Measurements from ENCODE around the gene ZSWIM7.

The ZSWIM7 gene

GRCh38 chr17:15928286-15928785 is 71.2 kb downstream of the ZSWIM7 start:
- DNase-seq = peak; percentile 36

Data from activated CD8-positive, alpha-beta memory T cell treated with anti-CD3 and anti-CD28 coated beads, Interleukin-2, amount 50 U/mL, for 48 hours (primary cell).